Skeletal muscle cell (primary cell): Measurements from ENCODE around the gene CTRB2.
"Not testable (repeated sequence)": the region's sequence is repeated elsewhere in the genome, so short reads cannot be mapped to it uniquely, and the experiment has no call there.

Experiments used
- DNase-seq: peaks from one replicate; pipeline ENCODE4 v3.0.0-alpha.2; 2010; ENCODE audit warnings: low read depth
- H3K4me3 ChIP-seq: 2 replicates; pipeline ENCODE4 v1.5.1; 2011; ENCODE audit warnings: low read depth, mild to moderate bottlenecking, control low read depth, low read length, moderate library complexity

The CTRB2 gene

DNA sequence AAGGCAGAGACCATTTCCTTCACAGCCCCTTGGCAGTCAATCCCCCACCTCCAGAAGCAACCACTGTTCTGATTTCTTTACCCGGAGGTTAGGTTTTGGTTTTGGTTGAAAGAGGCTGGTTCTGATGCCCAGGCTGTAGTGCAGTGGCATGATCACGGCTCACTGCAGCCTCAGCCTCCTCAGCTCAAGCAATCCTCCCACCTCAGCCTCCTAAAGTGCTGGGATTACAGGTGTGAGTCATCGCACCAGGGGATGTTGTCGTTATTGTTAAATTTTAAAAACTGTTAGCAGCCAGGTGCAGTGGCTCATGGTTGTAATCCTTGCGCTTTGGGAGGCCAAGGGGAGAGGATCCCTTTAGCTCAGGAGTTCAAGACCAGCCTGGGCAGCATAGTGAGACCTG is 3.0 kb upstream of the CTRB2 start:
- DNase-seq: no peak
- H3K4me3 ChIP-seq: no peak overlapping the region

DNA sequence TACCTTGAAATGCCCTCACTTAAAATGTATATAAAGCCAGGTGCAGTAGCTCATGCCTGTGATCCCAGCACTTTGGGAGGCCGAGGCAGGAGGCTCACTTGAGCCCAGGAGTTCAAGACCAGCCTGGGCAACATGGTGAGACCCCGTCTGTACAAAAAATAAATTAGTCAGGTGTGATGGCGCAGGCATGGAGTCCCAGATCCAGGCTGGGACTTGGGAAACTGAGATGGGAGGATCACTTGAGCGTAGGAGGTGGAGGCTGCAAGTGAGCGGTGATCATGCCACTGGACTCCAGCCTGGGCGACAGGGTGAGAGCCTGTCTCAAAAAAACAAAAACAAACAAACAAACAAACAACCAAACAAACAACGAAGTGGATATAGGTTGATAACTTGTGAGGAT is 2.6 kb upstream of the CTRB2 start:
- not testable (repeated sequence) for DNase-seq, H3K4me3 ChIP-seq

- DNase-seq: no peak
- H3K4me3 ChIP-seq: no peak overlapping the region
Observed at GRCh38 chr16:75208861-75209505, 2.0 kb upstream of the CTRB2 start.

- H3K4me3 ChIP-seq: no peak overlapping the region
- no peak for DNase-seq
Observed at GRCh38 chr16:75208242-75208825, 1.4 kb upstream of the CTRB2 start.

DNA sequence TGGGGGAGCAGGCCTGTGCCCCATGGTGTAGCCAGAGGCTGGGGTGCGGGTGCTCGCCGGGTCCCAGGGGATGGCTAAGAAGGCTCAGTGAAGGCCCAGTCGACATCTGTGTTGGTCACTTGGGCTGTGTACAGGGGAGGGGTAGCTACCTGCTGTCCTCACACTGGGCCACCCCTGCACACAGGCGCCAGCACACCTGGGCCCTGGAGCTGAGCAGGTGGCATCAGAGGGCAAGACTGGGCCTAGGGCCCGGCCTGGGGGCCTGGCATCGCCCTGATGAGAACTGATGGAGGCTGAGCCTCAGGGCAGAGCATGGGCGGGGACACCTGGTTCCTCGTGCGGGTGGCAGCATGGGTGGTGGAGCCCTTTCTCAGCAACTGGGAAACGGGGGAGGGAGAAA is 870 bp upstream of the CTRB2 start:
- no peak overlapping the region for H3K4me3 ChIP-seq
- no peak for DNase-seq

- DNase-seq, H3K4me3 ChIP-seq: not testable (repeated sequence)
Observed at GRCh38 chr16:75205961-75206748, 806 bp downstream of the CTRB2 start.

DNA sequence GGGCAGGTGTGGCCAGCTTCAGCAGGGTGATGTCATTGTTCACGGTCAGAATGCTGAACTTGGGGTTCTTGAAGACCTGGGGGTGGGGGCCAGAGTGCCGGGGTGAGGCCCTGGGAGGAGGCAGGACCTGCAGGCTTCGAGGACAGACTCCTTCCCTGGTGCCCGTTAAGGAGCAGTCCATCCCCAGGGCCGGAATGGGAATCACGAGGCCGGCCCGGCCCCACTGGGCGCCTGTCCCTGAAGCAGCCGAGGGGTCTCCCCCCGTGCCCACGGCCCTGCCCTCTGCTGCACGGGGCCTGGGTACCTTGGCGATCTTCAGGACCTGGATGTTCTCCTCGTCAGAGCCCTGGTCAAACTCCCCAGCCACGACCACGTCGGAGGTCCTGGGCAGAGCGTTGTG is 1.5 kb downstream of the CTRB2 start:
- DNase-seq, H3K4me3 ChIP-seq: not testable (repeated sequence)

GRCh38 chr16:75204905-75205304 is 2.1 kb downstream of the CTRB2 start:
- not testable (repeated sequence) for DNase-seq, H3K4me3 ChIP-seq

- DNase-seq: no peak
Observed at GRCh38 chr16:75204410-75204758, 2.6 kb downstream of the CTRB2 start.

DNA sequence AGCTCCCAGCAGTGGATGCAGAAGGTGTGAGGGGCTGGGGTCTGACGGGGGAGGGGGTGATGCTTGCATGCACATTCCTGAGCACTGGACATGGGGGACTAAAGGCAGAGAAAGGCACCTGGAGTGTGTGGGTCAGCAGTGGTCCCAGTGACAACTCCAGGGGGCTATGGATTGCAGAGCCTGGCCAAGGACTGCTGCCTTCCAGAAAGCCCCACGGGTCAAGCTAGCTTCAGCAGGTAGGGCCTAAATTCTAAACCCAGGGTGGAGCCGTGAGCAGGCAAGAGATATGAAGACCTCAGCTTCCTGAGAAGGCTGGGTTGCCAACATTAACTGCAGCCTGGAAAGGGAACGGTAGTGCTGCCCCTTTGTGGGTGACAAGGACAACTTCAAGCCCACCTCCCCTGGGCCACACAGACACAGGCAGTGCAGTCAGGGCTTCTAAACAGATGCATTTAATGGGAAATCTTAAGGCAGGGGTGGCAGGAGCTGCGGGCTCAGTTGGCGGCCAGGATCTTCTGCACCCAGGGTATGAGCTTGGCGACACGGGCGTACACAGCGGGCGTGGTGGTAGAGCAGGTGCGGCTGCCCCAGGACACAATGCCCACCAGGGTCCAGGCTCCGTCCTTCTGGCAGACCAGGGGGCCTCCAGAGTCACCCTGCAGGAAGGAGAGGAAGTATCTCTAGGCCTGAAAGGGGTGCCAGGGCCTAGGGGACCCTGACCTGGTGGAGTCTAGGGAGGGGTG is 3.1 kb downstream of the CTRB2 start:
- H3K4me3 ChIP-seq: no peak overlapping the region
- no peak for DNase-seq

More at GRCh38 chr16:75204410-75204758, 2.6 kb downstream of the CTRB2 start:
- H3K4me3 ChIP-seq: no peak overlapping the region

GRCh38 chr16:75203096-75203495 is 3.9 kb downstream of the CTRB2 start:
- no peak for DNase-seq

GRCh38 chr16:75202069-75202590 is 4.8 kb downstream of the CTRB2 start:
- no peak for DNase-seq
- no peak overlapping the region for H3K4me3 ChIP-seq

More at GRCh38 chr16:75203096-75203495, 3.9 kb downstream of the CTRB2 start:
- no peak overlapping the region for H3K4me3 ChIP-seq

- DNase-seq: no peak
- H3K4me3 ChIP-seq: no peak overlapping the region
Observed at GRCh38 chr16:75198135-75198600, 8.8 kb downstream of the CTRB2 start.

- no peak for DNase-seq
- no peak overlapping the region for H3K4me3 ChIP-seq
Observed at GRCh38 chr16:75197522-75198134, 9.3 kb downstream of the CTRB2 start.

- H3K4me3 ChIP-seq: no peak overlapping the region
- DNase-seq: no peak
Observed at GRCh38 chr16:75196836-75197235, 10.1 kb downstream of the CTRB2 start.

DNA sequence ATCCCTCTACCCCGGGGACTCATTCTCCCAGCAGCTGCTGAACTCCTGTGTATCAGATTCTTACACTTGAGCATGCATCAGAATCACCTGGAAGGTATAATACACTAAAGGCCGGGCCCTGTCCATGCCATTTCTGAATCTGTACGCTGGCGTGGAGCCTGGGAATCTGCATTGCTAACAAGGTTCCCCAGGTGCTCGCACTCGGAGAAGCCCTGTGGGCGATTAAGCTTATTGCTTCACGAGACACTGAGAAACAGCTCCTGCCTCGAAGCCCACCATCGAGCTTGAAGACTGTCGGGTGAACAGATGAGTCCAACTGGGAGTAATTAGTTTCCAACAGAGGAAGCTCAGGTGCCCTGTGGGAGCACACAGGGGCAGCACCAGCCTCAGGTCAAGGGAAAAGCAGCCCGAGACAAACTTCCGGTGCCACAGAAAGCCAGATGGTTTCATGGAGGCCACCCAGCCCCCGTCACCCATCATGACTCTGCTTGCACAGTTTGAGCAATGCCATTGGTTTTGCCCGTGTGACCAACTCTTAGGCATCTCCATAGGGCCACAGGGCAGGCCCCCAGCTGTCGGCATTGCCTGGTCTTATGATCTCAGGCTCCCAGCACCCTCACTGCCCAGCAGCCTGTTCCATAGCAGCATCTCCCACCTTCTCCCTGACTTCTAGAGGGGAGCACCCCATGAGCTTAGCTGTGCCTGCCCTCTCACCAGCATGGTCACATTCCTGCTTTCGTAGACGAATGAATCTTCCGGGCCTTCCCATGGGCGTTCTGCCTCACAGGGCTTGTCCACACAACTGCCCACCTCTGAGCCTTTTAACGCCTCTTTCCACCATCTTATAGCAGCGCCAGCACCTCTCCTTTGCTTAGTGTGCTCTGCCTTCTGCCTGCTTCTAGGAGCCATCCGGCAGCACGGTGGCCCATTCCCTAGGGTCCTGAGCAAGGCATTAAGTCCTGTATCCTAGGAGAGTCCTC is 10.9 kb downstream of the CTRB2 start:
- DNase-seq: no peak

GRCh38 chr16:75193730-75194444 is 13.1 kb downstream of the CTRB2 start:
- H3K4me3 ChIP-seq: no peak overlapping the region
- no peak for DNase-seq

More for the DNA sequence above, 10.9 kb downstream of the CTRB2 start:
- H3K4me3 ChIP-seq: no peak overlapping the region

- H3K4me3 ChIP-seq: no peak overlapping the region
- no peak for DNase-seq
Observed at GRCh38 chr16:75193265-75193650, 13.7 kb downstream of the CTRB2 start.
